ENCODE results near the gene FMC1.

FMC1 gene

GRCh38 chr7:139359366-139360209 lies 18.5 kb downstream of the FMC1 start, which contains the start of gene LUC7L2:
Gene LUC7L2, plus strand, starts transcription at chr7:139359894. Its CDS starts 368 bp downstream, at chr7:139360262.
- H3K9me3 ChIP-seq (ENCODE audit: control insufficient read depth in 1 of 2, low read length in 2 of 2), result no peaks in the 10 kb centered on the region
- peaks cover 22 to 27% of the 10 kb centered on the region in 2 donors for H3K4me1 ChIP-seq (ENCODE audit: control insufficient read depth in 1 of 2, insufficient read depth in 2 of 2, low read length in 2 of 2)
- peak within 1 kb of the TSS; percentile 100 for H3K27ac ChIP-seq (ENCODE audit: low read depth, low read length)

GRCh38 chr7:139360210-139360947 lies 19.2 kb downstream of the FMC1 start:
- peaks cover 6 to 7% of the 10 kb centered on the region in 2 donors for H3K36me3 ChIP-seq (ENCODE audit: control insufficient read depth in 1 of 2, insufficient read depth in 2 of 2, low read length in 2 of 2)
- H3K27me3 ChIP-seq (ENCODE audit: control insufficient read depth in 1 of 2, insufficient read depth in 2 of 2, low read length in 2 of 2), result no peaks in the 10 kb centered on the region
- no peaks in the 10 kb centered on the region for H3K9me3 ChIP-seq (ENCODE audit: control insufficient read depth in 1 of 2, low read length in 2 of 2)
- peak overlapping the region; percentile 99 to 100 for H3K4me3 ChIP-seq (ENCODE audit: low read depth in 1 of 2, low read length in 2 of 2)
- peaks cover 22 to 31% of the 10 kb centered on the region in 2 donors for H3K4me1 ChIP-seq (ENCODE audit: control insufficient read depth in 1 of 2, insufficient read depth in 2 of 2, low read length in 2 of 2)
- peak overlapping the region; percentile 96 for H3K9ac ChIP-seq (ENCODE audit: low read depth in 1 of 2, low read length in 2 of 2)
- H3K27ac ChIP-seq (ENCODE audit: low read depth, low read length), result peak overlapping the region; percentile 100

More at GRCh38 chr7:139359366-139360209, 18.5 kb downstream of the FMC1 start, which contains the start of gene LUC7L2:
- Histone ChIP-seq H3K36me3 (ENCODE audit: control insufficient read depth in 1 of 2, insufficient read depth in 2 of 2, low read length in 2 of 2) (peaks cover 3 to 4% of the 10 kb centered on the region in 2 donors), H3K27me3 (ENCODE audit: control insufficient read depth in 1 of 2, insufficient read depth in 2 of 2, low read length in 2 of 2) (no peaks in the 10 kb centered on the region), H3K4me3 (ENCODE audit: low read depth in 1 of 2, low read length in 2 of 2) (peak within 1 kb of the TSS; percentile 99 to 100), H3K9ac (ENCODE audit: low read depth in 1 of 2, low read length in 2 of 2) (peak within 1 kb of the TSS; percentile 96)

- Histone ChIP-seq H3K27me3 (ENCODE audit: control insufficient read depth in 1 of 2, insufficient read depth in 2 of 2, low read length in 2 of 2) (no peaks in the 10 kb centered on the region), H3K36me3 (ENCODE audit: control insufficient read depth in 1 of 2, insufficient read depth in 2 of 2, low read length in 2 of 2) (peaks cover 10 to 11% of the 10 kb centered on the region in 2 donors), H3K9me3 (ENCODE audit: control insufficient read depth in 1 of 2, low read length in 2 of 2) (no peaks in the 10 kb centered on the region), H3K9ac (ENCODE audit: low read depth in 1 of 2, low read length in 2 of 2) (peak overlapping the region; percentile 96), H3K4me1 (ENCODE audit: control insufficient read depth in 1 of 2, insufficient read depth in 2 of 2, low read length in 2 of 2) (peaks cover 22 to 32% of the 10 kb centered on the region in 2 donors), H3K4me3 (ENCODE audit: low read depth in 1 of 2, low read length in 2 of 2) (peak overlapping the region; percentile 99 to 100), H3K27ac (ENCODE audit: low read depth, low read length) (peak overlapping the region; percentile 89)
These were observed 19.8 kb downstream of the FMC1 start for GRCh38 chr7:139360948-139361307.

- Histone ChIP-seq H3K27me3 (ENCODE audit: control insufficient read depth in 1 of 2, insufficient read depth in 2 of 2, low read length in 2 of 2) (no peaks in the 10 kb centered on the region), H3K9me3 (ENCODE audit: control insufficient read depth in 1 of 2, low read length in 2 of 2) (no peaks in the 10 kb centered on the region), H3K36me3 (ENCODE audit: control insufficient read depth in 1 of 2, insufficient read depth in 2 of 2, low read length in 2 of 2) (peaks cover 15 to 16% of the 10 kb centered on the region in 2 donors), H3K4me1 (ENCODE audit: control insufficient read depth in 1 of 2, insufficient read depth in 2 of 2, low read length in 2 of 2) (peaks cover 22 to 32% of the 10 kb centered on the region in 2 donors), H3K27ac (ENCODE audit: low read depth, low read length) (no peak overlapping the region), H3K4me3 (ENCODE audit: low read depth in 1 of 2, low read length in 2 of 2) (peak overlapping the region; percentile 99 to 100), H3K9ac (ENCODE audit: low read depth in 1 of 2, low read length in 2 of 2) (peak overlapping the region; percentile 96)
These were observed 20.4 kb downstream of the FMC1 start for GRCh38 chr7:139361523-139361922.

- Histone ChIP-seq H3K4me1 (ENCODE audit: control insufficient read depth in 1 of 2, insufficient read depth in 2 of 2, low read length in 2 of 2) (peaks cover 22 to 27% of the 10 kb centered on the region in 2 donors), H3K36me3 (ENCODE audit: control insufficient read depth in 1 of 2, insufficient read depth in 2 of 2, low read length in 2 of 2) (peaks cover 16 to 17% of the 10 kb centered on the region in 2 donors), H3K27ac (ENCODE audit: low read depth, low read length) (no peak overlapping the region), H3K27me3 (ENCODE audit: control insufficient read depth in 1 of 2, insufficient read depth in 2 of 2, low read length in 2 of 2) (no peaks in the 10 kb centered on the region), H3K4me3 (ENCODE audit: low read depth in 1 of 2, low read length in 2 of 2) (peak overlapping the region in 1 of 2 donors; percentile 22), H3K9ac (ENCODE audit: low read depth in 1 of 2, low read length in 2 of 2) (peak overlapping the region in 1 of 2 donors; percentile 10), H3K9me3 (ENCODE audit: control insufficient read depth in 1 of 2, low read length in 2 of 2) (no peaks in the 10 kb centered on the region)
These were observed 21.2 kb downstream of the FMC1 start for GRCh38 chr7:139362302-139362701.

- Histone ChIP-seq H3K27me3 (ENCODE audit: control insufficient read depth in 1 of 2, insufficient read depth in 2 of 2, low read length in 2 of 2) (no peaks in the 10 kb centered on the region), H3K4me1 (ENCODE audit: control insufficient read depth in 1 of 2, insufficient read depth in 2 of 2, low read length in 2 of 2) (peaks cover 22 to 31% of the 10 kb centered on the region in 2 donors), H3K36me3 (ENCODE audit: control insufficient read depth in 1 of 2, insufficient read depth in 2 of 2, low read length in 2 of 2) (peaks cover 16 to 17% of the 10 kb centered on the region in 2 donors), H3K27ac (ENCODE audit: low read depth, low read length) (no peak overlapping the region), H3K4me3 (ENCODE audit: low read depth in 1 of 2, low read length in 2 of 2) (no peak overlapping the region), H3K9ac (ENCODE audit: low read depth in 1 of 2, low read length in 2 of 2) (peak overlapping the region in 1 of 2 donors; percentile 10), H3K9me3 (ENCODE audit: control insufficient read depth in 1 of 2, low read length in 2 of 2) (no peaks in the 10 kb centered on the region)
These were observed 21.8 kb downstream of the FMC1 start for GRCh38 chr7:139362981-139363380.

- H3K27me3 ChIP-seq (ENCODE audit: control insufficient read depth in 1 of 2, insufficient read depth in 2 of 2, low read length in 2 of 2), result no peaks in the 10 kb centered on the region
- no peak overlapping the region for H3K4me3 ChIP-seq (ENCODE audit: low read depth in 1 of 2, low read length in 2 of 2)
- H3K4me1 ChIP-seq (ENCODE audit: control insufficient read depth in 1 of 2, insufficient read depth in 2 of 2, low read length in 2 of 2), result peaks cover 22 to 27% of the 10 kb centered on the region in 2 donors
- no peak overlapping the region for H3K27ac ChIP-seq (ENCODE audit: low read depth, low read length)
- H3K36me3 ChIP-seq (ENCODE audit: control insufficient read depth in 1 of 2, insufficient read depth in 2 of 2, low read length in 2 of 2), result peaks cover 16 to 17% of the 10 kb centered on the region in 2 donors
- no peak overlapping the region for H3K9ac ChIP-seq (ENCODE audit: low read depth in 1 of 2, low read length in 2 of 2)
- no peaks in the 10 kb centered on the region for H3K9me3 ChIP-seq (ENCODE audit: control insufficient read depth in 1 of 2, low read length in 2 of 2)
These were observed 24.2 kb downstream of the FMC1 start for GRCh38 chr7:139365336-139365735.

GRCh38 chr7:139366400-139366799 lies 25.3 kb downstream of the FMC1 start:
- H3K9me3 ChIP-seq (ENCODE audit: control insufficient read depth in 1 of 2, low read length in 2 of 2), result no peaks in the 10 kb centered on the region
- no peak overlapping the region for H3K4me3 ChIP-seq (ENCODE audit: low read depth in 1 of 2, low read length in 2 of 2)
- no peaks in the 10 kb centered on the region for H3K27me3 ChIP-seq (ENCODE audit: control insufficient read depth in 1 of 2, insufficient read depth in 2 of 2, low read length in 2 of 2)
- H3K27ac ChIP-seq (ENCODE audit: low read depth, low read length), result no peak overlapping the region
- peaks cover 15 to 26% of the 10 kb centered on the region in 2 donors for H3K4me1 ChIP-seq (ENCODE audit: control insufficient read depth in 1 of 2, insufficient read depth in 2 of 2, low read length in 2 of 2)
- H3K9ac ChIP-seq (ENCODE audit: low read depth in 1 of 2, low read length in 2 of 2), result no peak overlapping the region
- peaks cover 17 to 21% of the 10 kb centered on the region in 2 donors for H3K36me3 ChIP-seq (ENCODE audit: control insufficient read depth in 1 of 2, insufficient read depth in 2 of 2, low read length in 2 of 2)

GRCh38 chr7:139367438-139368155 lies 26.5 kb downstream of the FMC1 start:
- Histone ChIP-seq H3K9ac (ENCODE audit: low read depth in 1 of 2, low read length in 2 of 2) (no peak overlapping the region), H3K36me3 (ENCODE audit: control insufficient read depth in 1 of 2, insufficient read depth in 2 of 2, low read length in 2 of 2) (peaks cover 20 to 21% of the 10 kb centered on the region in 2 donors), H3K4me1 (ENCODE audit: control insufficient read depth in 1 of 2, insufficient read depth in 2 of 2, low read length in 2 of 2) (peaks cover 4 to 21% of the 10 kb centered on the region in 2 donors), H3K9me3 (ENCODE audit: control insufficient read depth in 1 of 2, low read length in 2 of 2) (no peaks in the 10 kb centered on the region), H3K27me3 (ENCODE audit: control insufficient read depth in 1 of 2, insufficient read depth in 2 of 2, low read length in 2 of 2) (no peaks in the 10 kb centered on the region), H3K4me3 (ENCODE audit: low read depth in 1 of 2, low read length in 2 of 2) (no peak overlapping the region), H3K27ac (ENCODE audit: low read depth, low read length) (no peak overlapping the region)

Data from duodenal mucosa (tissue), 2 donors.